Activated CD4-positive, alpha-beta T cell treated with anti-CD3 and anti-CD28 coated beads for 48 hours (primary cell): ENCODE measurements around the gene S100A7.
"Not testable (repeated sequence)": the region's sequence is repeated elsewhere in the genome, so short reads cannot be mapped to it uniquely, and the experiment has no call there.

Source experiments
- DNase-seq: peaks from one replicate; pipeline ENCODE4 v3.0.0-alpha.2; 2020

S100A7 gene

DNA sequence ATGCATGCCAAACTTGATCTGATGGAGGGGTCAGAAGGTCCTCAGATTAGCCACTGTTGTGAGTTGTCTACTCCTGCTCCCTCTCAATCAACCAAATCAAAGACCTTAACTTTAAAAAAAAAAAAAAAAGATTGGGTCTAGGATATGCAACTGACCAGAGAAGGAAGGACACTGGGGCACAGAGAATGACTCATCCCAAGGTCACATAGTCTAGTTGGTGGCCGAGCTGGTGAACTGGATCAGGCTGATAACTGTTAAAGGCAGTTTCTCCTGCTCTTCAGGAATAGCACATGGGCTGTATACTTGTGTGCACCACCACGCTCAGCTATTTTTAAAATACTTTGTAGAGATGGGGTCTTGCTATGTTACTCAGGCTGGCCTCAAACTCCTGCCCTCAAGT is 14.8 kb upstream of the S100A7 start:
- no peak for DNase-seq

DNA sequence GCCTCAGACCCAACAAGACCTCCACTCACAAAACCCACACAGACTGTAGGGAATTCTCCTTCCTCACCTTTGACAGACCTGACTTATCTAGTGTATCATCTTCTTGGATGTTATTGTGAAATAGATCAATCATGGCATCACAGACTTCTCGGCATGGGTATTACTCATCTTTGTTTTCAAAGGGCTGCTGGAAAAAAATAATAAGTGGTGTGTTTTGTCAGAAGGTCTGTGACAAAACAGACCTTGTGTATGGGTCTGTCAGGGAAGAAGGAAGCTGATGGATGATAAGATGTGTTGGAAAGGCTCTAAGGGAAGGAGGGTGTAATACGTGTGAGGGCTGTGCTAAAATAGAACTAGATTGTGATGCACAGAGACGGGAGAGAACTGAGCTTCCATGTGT is 13.9 kb upstream of the S100A7 start:
- no peak for DNase-seq

DNA sequence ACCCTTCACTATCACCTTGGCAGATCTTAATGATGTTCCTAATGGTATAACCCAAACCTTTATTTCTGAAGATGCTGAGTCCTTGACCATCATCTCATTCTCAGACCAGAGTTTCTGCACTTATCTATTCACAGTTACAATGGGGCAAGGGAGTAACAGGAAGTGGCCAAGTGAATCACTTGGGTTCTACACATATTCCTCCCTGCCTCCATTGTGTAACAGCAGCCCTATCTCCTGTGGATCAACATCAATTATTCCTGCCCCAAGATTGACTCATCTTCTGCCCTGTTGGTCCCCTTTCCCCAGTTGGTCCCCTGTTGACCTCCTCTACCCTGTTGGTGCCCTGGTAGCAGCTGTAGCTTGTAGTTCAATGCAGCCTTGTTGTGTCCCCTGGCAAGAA is 10.3 kb upstream of the S100A7 start:
- DNase-seq: no peak

DNA sequence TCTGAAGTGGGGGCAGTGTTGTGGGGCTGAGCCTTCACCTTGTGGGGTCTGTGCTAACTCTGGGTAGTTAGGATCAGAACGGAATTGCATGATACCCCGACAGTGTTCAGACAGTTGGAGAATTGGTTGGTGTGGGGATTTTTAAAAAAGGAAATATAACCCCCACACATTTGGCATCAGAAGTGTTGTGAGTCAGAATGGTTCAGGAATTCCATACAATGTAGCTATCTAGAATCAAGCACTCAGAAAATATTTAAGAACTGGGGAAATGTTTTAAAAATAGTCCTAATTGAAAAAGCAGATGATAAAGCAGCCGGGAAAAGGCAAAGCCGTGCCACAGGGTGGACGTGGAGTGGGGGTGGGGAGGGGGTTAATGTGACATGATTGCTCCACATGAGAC is 6.5 kb upstream of the S100A7 start:
- DNase-seq: no peak

DNA sequence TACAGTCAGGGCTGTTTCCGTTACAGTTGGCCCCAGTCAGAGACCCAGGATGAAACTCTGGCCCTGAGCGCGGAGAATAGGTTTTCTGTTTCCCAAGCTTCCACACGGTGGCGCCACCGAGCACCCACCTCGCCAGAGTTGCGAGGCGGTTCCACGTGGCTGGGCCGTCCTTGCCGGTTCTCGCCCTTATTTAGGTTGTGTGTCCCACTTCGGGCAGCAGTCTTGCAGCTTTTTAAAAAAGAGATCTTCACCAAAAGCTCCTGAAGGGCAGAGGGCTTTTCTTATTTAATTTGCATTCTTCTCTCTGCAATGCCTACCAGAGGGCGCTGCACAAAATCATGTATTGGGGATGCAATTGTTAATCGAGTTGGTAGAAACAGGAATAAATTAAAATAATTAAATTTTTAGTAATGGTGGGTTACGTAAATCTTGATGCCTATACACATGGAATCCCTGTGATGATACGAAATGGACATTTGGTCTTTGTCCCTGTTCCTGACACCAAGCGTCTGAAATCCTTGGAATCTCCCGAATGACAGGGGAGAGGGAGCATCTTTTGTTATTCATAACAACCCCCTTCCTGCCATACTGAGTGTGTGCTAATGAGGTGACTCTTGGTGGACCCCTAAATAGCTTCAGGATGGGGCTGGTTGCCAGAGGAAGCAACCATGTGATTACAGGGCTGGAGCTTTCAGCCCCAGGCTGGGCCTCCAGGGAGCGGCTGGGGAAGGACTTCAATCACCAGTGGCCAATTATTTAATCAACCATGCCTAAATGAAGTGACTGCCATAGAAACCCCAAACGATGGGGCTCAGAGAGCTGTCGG is 5.6 kb upstream of the S100A7 start:
- DNase-seq: peak; percentile 83

DNA sequence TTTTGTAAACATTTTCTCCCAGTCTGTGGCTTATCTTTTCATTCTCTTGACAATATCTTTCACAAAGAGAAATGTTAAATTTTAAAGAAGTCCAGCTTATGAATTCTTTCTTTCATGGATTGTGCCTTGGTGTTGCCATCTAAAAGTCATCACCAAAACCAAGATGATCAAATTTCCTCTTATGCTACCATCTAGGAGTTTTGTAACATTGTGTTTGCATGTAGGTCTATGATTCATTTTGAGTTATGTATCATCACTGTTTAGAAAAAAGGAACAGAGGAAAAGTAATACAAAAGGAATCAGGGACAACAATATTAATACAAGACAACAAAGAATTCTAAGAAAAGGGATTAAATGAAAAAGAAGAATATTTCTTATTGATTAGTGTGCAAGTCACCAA is 2.3 kb upstream of the S100A7 start:
- not testable (repeated sequence) for DNase-seq

DNA sequence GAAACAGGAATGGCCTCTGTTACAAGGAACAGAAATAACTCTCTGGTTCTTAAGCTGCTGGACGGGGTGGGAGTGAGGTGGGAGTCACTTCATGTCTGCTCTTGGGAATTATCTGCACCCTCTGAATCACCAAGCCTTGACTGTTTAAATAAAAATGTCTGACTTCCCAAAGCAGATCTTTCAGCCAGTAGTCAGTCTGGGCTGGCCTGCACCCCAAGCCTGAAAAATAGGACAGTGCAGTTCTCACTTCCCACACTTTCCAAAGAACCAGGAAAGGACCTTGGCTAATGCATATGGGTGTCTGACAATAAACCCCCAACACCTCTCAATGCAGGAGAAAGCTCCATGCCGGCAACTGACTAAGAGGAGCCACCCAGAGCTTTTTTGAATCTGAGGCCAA is 796 bp downstream of the S100A7 start:
- DNase-seq: no peak

DNA sequence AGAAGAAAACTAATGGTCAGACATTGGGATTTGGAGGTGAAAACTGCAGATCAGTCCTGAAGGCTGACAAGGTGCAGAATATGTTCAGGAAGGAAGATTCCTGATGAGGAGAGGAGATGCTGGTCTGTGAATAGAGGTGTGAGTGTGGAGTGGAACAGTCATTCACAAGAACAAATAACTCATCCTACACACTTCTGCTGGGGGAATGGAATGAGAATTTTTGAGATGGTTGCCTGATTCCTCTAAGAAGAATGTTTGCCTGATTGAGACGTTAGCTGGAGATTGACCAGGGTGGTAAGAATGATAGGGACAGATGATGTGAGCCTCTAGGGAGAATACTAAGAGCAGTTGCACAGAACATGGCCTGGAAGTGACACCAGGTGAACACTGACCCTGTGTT is 4.1 kb downstream of the S100A7 start:
- DNase-seq: no peak

DNA sequence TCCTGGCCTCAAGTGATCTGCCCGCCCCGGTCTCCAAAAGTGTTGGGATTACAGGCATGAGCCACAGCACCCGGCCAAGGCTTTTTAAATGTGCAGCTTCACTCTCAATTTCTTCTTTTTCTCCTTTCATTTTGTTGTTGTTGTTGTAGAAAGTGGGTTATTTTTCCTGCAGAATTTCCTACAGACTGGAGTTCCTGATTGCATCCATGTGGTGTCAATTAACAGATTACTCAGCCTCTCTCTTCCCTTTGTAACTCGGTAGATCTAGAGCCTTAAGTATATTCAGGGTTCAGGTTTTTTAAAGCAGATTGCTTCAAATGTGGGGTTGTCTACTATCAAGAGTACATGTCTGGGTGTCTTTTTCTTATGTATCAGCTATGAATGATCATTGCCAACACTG is 11.6 kb downstream of the S100A7 start:
- not testable (repeated sequence) for DNase-seq

DNA sequence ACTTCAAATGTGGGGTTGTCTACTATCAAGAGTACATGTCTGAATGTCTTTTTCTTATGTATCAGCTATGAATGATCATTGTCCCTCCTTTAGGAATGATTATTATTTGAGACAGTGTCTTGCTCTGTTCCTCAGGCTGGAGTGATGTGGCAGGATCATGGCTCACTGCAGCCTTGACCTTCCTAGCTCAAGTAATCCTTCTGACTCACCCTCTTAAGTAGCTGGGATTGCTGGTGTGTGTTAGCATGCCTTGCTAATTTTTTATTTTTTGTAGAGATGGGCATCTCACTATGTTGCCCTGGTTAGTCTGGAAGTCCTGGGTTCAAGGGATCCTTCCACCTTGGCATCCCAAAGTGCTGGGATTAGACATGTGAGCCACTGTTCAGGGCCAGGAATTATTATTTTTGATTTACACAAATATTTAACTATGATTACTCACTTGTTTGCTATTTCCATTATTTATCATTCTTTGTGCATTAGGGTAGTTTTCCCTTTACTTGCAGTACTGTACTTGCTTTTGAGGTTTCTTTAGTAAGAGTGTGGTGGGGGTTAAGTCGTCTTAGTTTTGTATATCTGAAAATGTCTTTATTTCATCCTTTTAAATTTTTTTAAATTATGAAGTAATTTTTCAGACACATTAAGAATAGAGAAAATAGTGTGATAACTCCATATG is 12.8 kb downstream of the S100A7 start:
- no peak for DNase-seq

DNA sequence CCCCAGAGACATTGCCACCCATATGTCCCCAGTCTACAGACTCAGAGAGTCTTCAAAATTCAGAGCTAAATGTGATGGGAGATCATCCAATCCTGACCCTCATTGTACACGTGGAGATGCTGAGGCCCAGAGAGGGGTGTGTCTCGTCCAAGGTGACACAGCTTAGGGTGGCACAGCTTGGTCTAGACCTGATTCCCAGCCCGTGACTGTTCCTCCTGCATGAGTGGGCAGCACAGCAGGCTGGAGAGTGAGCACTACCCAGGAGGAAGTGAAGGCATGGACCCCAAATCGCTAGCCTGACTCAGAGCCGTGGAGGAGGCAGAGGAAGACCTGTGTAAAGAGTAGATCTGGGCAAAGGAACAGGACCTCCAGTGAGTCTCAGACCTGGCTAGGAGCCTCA is 16.4 kb downstream of the S100A7 start:
- no peak for DNase-seq

DNA sequence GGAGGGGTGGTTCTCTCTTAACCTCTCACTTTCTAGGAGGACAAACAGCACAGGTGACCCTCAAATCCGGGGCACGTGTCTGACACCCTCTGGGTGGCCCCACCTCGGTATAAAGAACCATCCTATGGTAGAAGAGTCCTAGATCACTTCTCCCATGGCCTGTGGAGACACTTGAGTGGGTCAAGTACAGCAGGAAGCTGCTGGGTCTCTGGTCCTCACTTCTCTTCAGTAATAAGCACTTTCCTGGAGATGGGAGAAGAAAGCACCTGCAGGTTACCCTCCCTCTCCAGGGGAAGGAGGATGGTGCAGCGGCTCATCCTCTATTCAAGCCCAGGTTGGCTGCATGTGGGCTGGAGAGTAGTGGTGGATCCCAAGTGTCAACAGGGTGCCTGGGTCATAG is 17.0 kb downstream of the S100A7 start:
- no peak for DNase-seq

DNA sequence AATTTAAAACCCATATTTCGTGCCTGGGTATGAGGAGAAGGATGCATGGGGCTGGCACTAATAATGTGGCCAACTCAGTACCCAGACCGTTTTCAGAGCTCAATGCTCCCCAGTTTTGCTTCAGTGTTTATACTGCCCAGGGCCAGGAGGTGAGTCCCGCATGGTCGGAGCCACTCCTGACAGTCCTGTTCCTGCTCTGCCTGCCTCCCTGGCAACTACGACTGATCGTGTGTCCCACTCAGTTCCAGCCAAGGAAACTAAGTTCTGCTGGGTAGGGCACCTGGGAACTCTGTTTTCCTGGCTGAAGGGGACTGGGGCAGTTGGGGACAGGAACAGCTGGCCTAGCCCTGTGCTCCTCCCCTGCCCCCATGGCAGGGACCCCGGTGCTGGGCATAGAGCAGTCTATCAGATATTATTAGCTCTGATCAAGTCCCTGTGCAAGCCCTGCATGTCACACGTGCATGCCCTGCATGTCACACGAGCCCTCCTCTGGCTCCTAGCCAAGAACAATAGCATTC is 19.2 kb downstream of the S100A7 start:
- no peak for DNase-seq

DNA sequence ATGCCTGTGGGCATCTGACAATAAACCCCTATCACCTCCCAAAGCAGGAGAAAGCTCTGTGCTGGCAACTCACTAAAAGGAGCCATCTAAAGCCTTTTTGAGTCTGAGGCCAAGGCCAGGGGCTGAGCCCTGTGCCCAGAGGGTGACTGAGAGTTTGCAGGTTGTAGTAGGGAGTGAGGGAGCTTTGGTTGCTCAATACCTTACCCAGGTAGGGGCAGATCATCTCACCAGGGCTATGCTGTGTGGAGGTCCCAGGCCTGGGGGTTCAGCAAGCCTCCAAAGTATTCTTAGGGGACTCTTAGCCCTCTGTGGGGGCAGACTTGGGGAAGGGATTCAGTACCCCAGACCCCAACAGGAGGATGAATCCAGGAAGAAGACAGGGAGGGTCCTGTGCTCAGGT is 21.2 kb downstream of the S100A7 start:
- DNase-seq: no peak

DNA sequence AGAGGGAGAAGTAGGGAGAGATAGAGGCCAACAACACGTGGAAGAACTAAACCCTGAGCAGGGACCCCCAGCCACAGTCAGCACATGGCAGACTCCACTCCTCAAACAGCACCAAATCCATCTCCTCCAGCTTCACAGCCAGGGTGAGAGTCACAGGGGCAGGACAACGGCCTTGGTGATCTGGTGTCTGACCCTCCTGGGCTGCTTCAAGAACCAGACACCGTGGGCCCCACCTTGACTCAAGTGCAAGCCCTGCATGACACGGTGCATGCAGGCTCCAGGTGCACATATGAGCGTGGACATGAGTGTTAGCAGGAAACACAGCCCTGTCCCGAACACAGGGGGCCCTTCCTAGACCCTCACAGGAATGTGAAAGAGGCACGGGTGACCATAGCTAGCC is 21.9 kb downstream of the S100A7 start:
- DNase-seq: no peak

DNA sequence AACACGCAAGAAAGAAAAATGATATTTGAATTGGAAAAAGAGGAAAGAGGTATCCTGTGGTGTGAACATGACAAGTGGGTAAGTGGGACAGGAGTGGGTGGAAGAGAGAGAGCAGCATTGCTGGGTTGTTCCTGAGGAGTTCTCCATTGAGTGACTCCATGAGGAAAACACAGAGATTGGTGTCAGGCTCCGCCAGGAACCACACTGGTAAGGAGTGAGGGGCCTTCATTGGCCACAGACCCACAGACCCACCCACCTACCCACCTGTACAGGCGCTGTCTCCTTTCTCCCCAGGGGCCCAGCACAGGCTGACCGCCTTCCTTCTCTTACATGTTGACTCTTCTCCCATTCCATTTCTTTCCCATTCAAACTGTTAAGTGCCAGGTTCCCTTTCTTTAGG is 23.2 kb downstream of the S100A7 start:
- no peak for DNase-seq

DNA sequence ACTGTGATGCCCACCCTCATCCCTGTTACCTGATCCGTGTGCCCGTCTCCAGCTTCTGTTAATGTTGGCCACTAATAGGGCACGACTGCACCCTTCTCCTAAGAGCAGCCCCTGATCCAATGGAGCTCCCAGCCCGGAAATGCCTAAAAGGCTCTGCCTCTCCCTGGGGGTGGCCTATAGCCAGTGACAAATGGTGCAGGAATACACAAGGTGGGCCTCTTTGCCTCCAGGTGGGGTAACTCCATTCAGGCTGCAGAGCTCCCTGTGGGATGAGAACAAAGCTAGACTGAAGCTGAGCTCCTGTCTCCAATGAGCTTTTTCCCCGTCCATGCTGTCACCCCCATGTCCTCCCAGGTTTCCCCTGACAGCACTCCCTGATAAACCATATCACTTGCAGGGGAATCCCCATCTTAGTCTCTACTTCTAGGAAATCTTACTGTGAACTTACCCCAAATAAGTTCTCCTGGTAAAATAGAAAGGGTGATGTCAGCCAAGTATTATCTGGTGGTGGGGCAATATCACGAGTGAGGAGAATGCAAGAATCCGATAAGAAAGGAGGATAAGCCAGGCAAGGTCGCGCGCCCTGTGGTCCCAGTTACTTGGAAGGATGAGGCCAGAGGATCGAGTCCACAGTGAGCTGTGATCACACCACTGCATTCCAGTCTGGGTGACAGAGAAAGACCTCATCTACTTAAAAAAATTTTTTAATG is 25.6 kb downstream of the S100A7 start:
- DNase-seq: no peak

DNA sequence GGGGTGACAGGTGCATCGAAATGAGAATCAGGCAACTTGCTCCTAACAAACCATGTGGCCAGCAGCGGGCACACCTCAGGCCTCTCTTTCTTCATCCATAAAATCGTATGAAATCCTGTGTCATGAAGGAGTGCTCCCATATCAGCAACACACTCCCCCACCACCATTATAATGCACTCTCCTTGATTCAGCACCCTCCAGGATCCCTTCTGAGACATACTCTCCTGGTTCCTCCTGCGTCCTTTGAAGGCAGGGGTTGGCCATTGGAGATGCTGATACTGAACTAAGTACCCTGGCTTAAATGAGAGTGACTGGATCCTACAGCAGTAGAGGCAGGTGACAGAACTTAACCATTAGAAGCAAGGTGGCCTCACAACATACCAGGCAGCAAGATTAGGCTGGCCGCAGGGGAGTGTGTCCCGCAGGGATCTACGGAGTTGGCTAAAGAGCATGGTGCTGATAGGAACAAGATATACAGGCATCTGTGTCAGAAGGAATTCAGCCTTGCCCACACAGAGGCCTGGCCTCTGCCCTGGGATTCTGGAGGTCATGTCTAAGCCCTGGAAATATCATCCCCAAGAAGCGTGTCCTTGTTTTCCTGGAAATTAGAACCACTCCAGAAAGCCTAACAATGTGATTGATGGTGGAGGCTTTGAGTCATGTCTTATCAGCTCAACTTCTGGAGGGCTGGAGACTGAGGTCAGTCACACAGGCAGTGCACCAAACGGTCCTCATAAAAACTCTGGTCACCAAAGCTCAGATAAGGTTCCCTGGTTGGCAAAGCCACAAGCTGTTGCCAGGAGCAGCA is 27.4 kb downstream of the S100A7 start:
- DNase-seq: no peak

DNA sequence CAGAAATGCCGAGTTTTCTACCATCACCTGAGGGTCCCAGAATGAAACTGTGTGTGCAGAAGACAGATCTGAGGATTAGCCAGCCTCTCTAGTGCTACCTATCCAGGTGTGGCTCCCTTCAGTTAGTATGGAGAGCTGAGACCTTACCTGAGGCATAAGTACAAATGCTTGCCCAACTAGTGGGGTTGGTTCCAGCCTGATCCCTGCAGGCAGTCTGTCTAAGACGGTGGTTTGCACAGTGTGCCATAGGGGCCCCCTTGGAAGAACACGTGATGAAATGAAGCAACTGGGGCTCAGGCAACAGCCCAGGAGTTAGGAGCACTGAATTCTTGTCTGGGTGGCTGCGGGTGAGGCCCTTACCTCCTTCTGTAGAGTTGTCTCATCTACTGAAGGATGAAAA is 28.5 kb downstream of the S100A7 start:
- no peak for DNase-seq

DNA sequence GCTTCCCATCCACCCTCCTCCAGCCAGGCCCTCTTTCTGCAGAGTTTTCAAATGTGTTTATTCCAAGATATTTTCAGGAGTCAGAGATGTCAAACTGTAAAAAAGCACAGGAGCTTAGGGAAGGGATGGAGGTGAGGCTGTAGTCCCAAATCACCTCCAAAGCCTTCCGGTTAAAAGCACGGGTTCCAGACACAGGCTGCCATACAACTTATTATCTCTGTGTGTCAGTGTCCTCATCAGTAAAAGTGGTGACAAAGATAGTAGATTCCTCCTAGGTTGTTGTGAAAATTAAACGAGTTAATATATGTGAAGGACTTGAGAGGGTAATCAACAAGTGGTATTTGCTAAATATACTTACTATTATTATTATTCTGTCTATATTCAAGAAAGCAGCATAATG is 29.0 kb downstream of the S100A7 start:
- DNase-seq: no peak

DNA sequence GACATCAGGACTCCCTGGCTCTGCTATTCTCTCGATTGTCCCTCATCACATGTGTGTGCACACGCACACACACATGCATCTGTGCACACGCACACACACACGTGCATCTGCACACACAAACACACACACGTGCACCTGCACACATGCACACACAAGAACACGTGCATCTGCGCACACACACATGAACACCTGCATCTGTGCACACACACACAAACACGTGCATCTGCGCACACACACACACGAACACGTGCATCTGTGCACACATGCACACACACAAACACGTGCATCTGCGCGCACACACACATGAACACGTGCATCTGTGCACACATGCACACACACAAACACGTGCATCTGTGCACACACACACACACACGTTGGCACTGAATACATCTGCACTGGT is 29.4 kb downstream of the S100A7 start:
- DNase-seq: no peak

DNA sequence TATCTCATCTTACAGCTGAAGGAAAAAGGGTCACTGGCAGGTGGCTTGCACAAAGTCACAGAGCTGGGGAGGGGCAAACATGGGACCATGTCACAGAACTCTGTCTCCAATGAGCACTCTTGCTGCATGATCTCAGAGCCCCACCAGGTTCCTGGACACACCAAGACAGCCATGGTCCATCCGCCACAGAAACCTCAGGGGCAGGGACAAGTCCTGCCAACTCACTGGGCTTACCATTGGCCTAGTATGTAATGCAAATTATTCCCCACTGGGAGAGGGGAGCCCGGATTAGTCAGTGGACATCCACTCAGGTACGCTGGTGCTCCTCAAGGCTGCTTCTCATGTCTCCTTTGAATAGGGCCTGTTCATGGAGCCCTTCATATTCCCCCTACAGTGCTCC is 29.9 kb downstream of the S100A7 start:
- no peak for DNase-seq

DNA sequence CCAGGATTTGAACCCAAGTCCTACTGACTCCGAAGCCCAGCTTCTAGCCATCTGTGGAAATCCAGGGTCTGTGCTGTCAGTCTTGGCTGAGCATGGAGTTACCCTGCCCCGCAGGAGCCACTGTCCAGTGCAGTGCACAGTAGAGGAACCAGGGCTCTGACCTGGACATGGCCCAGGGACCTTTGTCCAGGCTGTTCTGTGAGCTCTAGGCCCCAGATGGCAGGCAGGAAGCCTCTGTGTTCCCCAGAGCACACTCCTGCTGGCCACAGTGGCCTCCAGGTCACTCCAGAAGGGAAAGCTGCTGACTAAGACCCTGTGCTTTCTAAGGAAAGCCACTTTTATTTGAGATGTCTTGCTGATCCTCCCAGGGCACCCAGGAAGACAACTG is 30.3 kb downstream of the S100A7 start:
- no peak for DNase-seq
